ENCODE data around the gene PSG3.
"Not testable (repeated sequence)": the region's sequence is repeated elsewhere in the genome, so short reads cannot be mapped to it uniquely, and the experiment has no call there.

Gene PSG3

GRCh38 chr19:42695811-42696503 lies 44.3 kb downstream of the PSG3 start:
- DNase-seq = no peak

- no peak for DNase-seq
Observed at GRCh38 chr19:42693760-42694350, 46.4 kb downstream of the PSG3 start.

GRCh38 chr19:42683917-42684513 lies 56.3 kb downstream of the PSG3 start:
- no peak for DNase-seq

- not testable (repeated sequence) for DNase-seq
Observed at GRCh38 chr19:42676326-42676725, 64.0 kb downstream of the PSG3 start.

- not testable (repeated sequence) for DNase-seq
Observed at GRCh38 chr19:42674549-42674948, 65.7 kb downstream of the PSG3 start.

Data from right kidney (tissue), 1 donor.